Hepatic stellate cell (primary cell): ENCODE measurements around the gene CSF1R.
"Not testable (repeated sequence)": the region's sequence is repeated elsewhere in the genome, so short reads cannot be mapped to it uniquely, and the experiment has no call there.

Source experiments
- DNase-seq: peaks from one replicate; pipeline ENCODE4 v3.0.0; 2011; ENCODE audit warnings: low spot score

Gene CSF1R

DNA sequence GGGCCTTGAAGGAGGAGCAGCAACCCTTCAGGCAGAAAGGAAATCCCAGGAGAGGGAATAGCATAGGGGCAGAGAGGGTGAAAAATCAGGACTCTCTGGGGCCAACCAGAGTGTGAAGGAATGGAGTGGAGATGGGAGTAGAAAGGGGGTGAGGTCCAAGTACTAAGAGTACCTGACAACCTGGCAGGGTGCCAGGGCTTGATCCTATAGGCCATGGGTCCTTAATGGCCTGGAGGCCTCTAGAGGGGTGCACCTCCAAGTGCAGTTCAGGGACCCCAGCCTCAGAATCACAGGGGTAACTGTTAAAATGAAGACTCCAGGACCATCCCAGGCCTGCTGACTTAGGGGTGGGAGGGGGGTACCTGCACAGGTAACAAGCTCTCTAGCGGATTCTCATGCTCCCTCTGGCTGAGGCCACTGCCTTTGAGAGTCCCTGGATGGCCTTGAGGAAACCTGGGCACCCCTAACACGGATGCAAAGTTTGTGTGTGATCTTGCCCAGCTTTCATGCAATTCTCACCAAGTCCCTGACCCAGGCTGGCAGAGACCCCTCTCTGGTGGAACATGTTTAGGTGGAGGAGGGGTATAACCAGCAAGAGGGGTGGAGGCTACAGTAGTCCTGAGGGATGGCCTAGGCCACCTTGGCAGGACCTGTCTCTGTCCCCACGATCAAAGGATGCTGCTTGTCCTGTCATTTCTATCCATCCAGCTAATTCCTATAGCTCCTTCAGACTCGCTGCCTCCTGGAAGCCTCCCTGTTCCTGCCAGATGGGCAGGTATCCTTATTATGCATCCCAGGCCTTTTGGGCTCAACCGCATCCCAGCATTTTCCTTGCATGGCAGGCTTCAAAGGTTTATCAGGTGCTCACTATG, 17.6 kb upstream of the CSF1R start:
- DNase-seq = no peak

DNA sequence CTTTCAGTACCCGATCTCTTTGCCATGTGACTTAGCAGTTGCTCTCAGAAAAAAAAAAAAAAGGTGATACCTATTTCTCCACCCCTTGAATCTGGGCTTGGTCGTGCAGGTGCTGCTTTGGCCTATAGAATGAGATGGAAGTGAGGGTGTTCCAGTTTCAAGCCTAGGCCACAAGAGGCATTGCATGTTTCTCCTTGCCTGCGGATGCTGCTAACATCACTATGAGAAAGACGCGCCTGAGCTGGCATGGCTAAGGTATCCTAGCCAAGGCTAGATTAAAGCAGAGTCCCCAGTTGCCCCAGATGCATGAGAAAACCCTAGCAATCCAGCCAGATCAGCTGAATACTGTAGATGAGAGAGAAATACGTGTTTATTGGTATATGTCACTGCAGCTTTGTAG, 14.7 kb upstream of the CSF1R start:
- DNase-seq = no peak

DNA sequence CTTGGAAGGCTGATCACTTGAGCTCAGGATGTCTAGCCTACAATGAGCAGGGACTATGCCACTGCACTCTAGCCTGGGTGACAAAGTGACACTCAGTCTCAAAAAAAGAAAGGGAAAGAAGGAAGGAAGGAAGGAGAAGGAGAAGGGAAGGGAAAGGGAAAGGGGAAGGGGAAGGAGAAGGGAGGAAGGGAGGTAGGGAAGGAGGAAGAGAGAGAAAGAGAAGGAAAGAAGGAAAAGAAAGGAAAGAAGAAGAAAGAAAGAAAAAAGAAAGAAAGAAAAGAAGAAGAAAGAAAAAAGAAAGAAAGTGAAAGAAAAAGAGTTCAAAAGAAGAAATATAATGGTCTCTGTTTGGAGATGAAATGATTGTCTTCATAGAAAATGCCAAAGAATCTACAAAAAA, 10.8 kb upstream of the CSF1R start:
- no peak for DNase-seq

DNA sequence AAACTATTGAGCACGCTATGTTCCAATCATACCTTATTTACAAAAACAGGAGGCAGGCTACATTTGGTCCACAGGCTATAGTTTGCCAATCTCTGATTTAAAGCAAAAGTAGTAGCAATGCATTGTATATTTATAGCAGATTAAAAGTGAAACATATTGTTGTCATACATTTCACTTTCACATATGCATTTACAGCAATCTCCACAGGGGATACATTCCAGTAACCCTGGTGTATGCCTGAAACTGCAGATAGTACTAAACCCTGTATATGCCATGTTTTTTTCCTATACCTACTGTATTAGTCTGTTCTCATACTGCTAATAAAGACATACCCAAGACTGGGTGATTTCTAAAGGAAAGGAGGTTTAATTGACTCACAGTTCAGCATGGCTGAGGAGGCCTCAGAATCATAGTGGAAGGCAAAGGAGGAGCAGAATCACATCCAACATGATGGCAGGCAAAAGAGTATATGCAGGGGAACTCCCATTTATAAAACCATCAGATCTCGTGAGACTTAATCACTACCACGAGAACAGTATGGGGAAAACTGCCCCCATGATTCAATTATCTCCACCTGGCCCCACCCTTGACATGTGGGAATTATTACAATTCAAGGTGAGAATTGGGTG, 5.9 kb upstream of the CSF1R start:
- DNase-seq = no peak

DNA sequence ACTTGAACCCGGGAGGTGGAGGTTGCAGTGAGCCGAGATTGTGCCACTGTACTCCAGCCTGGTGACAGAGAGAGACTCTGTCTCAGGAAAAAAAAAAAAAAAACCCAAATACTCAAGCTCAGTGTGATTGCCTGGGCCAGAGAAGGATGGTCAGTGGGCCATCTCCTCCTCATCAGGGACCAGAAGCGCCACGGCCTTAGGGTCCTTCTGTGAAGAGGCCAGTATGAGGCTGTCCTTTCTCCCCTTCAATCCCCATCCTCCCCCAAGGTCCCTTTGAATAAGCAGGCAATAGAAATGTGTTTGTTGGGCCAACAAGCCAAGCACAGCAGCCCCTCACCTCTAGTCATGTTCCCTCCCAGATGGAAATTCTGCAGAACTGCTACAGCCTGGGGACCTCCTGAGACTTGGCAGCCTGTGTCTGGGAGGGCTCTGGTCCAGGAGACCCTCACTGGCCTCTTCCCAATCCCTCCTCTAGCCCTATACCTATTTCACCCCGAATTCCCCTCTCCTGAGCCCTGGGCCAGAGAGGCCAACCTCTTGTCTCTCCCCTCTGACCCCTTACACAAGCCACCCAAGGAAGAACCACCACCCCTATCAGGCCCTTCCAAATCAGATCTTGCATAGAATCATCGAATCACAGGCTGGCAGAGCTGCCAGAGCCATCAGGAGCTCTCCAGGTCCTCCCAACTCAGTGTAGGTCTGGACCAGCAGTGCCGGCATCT, 1.0 kb downstream of the CSF1R start:
- no peak for DNase-seq

DNA sequence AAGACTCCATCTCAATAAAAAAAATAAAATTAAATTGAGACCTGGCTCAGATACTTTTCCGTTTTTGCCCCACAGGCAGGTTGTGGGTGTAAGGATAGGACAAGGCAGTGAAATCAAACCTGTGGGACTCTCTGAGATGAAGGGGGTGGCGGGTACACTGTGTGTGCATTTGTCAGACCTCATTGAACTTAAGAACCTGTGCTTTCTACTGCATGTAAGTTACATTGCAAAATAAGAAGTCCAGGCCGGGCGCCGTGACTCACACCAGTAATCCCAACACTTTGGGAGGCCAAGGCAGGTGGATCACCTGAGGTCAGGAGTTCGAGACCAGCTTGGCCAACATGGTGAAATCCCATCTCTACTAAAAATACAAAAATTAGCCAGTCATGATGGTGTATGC, 1.6 kb downstream of the CSF1R start:
- DNase-seq = not testable (repeated sequence)

DNA sequence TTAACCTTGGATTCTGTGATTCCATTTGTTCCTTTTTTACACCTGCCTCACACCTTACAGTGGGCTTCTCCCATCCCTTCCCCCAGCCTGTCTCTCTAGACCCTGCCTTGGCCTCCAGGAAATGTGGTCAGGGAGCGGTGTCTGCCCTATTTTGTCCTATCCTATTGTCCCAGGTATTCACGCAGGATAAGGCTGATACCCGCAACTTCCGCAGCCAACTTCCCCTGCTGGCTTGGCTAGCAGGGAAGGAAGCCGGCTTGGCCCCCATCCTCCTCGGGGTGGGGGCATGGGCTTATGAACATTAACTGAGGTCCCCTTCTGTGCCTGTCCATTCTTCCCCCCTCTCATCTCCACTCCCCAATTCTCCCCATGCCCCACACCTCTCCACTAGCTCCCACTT, 3.5 kb downstream of the CSF1R start:
- no peak for DNase-seq

DNA sequence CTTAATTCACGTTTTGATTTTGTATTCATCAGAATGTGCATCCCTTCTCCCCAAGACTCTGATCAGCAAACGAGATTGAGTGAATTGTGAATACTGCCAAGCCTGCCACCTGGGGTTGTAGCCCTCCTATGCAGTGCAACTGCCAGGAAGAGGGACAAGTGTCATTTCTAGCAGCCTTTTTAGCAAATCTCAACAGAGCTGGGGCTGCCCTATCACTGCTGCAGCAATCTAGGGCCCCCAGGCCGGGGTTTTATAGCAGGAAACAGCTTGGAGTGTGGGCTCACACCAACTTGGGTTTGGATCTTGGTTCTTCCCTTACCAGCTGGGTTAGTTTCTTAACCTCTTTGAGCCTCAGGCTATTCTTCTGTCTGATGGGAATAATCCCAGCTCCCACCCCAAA, 4.0 kb downstream of the CSF1R start:
- DNase-seq = no peak

DNA sequence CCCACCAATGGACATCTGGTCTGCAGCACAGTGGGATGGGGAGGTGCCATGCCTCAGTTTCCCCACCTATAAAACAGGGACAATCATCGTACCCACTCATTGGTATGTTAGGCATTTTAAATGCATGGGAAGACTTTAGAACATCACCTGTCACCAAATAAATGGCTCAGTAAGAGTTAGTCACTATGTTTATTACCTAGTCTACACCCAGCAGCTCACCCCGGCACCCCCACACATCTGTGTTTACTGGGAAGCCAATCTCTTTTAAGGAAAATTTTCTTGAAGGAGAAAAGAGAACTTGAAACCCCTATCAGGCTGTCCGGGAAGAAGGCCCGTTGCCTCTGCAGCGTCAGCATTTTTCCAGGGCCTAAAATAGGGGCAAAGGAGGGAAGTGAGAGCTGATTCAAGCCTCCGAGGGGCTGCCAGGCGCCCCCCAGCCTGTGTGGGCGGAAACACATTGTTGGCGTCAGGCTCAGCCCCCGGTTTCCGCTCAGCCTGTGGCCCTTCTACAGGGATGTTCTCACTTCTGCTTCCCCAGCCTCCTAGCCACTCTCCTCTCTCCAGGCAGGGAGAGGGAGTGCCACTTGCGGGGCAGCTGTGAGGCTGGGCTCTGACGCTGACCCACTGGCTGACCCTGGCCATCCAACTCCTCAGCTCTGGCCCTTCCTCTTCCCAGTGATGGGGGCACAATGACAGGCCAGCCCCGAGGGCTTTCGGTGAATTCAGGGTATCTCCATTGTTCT, 4.6 kb downstream of the CSF1R start:
- DNase-seq = no peak

DNA sequence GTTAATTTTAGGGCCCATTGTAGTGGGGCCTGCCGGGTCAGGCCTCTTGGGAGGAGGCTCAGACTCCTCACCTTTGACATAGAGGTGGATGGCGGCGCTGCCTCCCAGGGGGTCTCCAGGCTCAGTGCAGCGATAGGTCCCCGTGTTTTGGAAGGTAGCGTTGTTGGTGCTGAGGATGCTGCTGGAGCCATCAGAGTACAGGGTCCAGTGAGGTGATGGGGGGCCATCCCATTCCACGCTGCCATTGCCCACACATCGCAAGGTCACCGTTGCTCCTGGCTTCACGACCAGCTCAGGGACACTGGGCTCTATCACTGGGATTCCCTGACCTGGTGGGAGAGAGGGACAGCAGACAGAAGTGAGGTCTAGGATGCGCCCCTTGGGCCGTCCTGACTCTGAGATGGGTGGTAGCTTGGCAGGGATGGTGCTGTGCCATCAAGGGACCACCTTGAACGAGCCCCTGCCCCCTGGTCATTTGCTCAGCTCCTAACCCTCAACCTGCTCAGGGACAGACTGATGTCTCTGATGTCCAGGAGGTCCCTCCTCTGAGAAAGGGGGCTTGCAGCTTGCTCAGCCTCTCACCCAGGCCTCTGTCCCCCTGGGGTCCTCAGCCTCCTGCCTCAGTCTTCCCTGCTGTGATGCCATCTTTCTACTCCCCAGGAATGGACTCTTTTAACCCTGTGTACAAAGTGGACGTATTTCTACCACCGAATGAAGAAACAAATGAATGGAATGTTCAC, 5.5 kb downstream of the CSF1R start:
- no peak for DNase-seq

DNA sequence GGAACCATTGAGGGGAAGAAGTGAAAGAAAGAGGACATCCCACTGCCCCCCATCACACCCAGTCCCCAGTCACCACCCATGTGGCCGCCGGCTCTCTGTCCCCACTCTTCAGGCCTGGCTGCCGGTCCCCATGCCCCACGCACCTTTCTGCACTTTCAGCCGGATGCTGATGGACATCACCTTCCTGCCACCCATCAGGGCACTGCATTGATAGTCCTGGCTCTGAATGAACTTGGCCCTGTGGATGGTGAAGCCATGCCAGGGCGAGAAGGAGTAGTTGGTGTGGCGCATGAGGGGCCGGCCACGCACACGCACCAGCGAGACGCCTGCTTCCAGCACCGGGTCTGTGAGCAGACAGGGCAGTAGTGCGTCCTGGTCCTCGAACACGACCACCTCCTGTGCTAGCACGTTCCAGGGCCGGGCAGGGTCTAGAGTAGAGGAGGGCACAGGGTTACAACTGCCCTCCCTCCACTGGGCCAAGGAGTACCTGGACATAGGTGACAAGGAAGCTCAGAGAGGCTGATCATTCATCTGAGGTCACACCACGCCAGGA, 6.4 kb downstream of the CSF1R start:
- no peak for DNase-seq

DNA sequence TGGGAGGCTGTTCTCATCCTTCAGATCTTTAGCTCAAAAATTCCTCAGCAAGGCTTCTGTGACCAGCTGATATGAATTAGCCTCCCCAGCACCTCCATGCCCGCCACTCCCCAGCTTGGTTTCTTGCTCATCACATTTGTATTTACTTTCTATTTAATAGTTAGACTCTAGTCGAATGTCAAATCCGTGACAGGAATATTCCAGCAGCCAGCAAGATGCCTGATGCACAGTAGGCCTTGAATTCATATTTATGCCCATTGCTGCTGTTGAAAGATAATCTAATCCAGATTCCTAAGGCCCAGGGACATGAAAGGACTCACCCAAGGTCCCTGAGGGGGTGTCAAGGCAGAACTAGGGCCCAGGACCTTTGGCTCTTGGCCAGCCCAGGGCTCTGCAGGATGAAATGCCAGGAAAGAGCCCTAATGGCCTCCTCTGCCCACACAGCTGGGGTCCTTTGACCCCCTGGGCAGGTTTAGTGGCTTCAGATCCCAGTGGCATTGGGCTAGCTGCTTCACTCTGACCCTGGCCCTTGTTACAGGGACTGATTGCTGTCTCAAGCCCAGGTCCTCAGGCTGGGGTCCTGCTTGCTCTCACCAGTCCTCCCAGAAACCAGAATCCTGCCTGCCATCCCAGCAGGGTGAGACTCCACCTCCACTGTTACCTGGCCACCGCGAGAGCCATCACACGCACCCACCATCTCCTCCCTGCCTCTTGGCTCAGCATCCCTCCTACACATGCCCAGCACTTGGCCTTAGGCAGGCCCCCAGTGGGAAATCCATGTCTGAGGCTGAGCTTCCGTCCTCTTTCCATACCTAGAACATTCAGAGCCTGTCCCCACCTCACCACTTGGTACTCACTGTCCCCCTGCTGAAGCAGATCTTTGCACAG, 7.3 kb downstream of the CSF1R start:
- no peak for DNase-seq

DNA sequence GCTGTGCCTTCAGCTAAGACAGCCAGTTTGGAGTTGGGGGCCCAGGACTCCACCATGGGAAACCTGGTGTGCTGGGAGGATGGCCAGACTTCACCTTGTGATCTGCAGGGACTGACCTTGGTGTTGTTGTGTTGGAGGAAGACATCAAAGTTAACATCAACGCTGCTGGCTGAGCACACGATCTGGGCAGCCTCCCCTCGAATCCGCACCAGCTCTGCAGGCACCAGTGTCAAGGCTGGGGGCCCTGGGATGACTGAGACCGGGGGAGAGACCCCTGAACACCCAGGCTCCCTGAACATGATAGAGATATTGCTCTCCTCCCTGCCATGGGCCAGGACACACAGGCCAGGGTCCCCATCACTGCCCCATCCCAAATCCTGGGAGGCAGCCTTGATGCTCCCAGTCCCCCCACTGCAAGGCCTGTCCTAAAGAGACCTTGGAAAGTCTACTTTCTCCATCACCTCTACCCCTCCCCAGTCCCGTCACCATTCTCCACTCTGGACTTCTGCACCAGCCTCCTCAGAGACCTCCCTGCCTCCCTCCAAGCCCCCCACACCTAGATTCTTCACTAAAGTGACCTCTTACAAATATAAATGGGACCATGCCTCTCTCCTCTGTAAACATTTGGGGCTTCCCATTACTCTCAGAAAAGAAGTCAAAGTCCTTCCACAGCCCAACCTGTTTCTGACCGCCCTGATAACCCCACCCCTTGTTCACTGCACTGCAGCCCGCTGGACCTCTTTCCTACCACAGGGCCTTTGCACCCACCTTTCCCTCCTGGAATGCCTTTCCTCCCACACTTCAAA, 8.2 kb downstream of the CSF1R start:
- no peak for DNase-seq

DNA sequence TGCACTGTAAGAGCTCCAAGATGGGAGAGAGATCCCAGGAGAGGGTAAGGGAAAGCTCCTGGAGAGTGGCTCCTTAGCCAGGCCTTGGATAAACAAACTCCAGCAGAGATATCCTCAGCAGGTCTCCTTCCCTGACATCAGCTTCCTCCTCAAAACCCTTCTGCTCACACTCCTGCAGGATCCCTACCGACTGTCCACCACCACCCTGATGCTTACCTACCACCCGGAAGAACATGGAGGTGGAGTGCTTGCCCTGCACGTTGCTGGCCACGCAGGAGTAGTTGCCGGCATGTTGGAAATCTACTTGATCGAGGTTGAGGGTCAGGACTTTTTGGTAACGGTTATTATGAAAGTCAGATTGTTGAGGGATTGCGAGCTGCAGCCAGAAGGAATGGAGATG, 9.3 kb downstream of the CSF1R start:
- no peak for DNase-seq

DNA sequence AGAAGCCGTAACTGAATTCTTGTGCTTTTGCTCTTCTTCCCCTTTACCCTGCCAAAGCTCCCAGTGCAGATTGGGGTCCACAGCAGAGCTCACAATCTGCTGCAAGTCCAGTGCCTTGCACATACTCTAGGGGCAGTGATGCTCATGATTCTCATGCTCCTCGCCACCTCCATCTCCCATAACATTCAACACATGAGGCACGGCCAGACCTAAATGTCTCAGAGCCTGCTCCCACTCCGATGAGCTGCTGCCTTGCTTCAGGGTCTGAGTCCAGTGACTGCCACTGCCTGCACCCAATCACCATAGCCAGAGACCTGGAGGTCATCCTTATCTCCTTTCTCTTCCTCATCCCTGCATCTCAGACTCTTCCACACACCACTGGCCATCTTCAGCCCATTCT, 10.5 kb downstream of the CSF1R start:
- no peak for DNase-seq

DNA sequence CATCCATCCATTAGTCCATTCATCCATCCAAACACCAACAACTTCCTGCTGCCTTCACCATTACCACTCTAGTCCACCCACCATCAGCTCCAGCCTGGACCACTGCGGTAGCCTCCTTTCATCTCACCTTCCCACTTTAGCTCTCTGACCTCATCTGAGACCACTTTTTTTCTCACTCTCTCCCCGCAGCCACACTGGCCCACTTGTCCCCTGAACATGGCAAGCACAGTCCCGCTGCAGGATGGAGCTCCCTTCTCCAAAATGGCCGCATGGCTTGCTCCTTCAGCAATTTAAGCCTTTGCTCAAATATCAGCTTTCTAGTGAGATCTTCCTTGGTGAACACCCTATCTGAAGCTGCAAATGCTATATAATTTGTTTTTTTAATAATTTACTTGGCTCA, 11.1 kb downstream of the CSF1R start:
- DNase-seq = no peak

DNA sequence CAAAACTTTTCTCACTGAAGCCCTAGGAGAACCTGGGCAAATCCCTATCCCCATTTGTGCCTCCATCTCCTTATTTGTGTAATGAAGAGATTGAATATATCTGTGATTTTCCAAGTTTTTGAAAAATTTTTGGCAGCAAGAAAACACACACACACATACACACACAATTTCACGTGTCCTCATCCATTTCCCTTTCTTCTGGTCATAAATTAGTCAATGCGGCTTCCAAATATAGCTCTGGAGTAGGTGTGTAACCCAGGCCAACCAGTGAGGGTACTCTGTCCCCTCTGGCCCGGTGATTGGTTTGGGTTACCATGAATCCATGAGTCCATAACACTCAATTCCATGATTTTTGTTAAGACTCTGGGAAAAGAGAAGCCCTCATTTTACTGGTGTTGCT, 12.7 kb downstream of the CSF1R start:
- no peak for DNase-seq

DNA sequence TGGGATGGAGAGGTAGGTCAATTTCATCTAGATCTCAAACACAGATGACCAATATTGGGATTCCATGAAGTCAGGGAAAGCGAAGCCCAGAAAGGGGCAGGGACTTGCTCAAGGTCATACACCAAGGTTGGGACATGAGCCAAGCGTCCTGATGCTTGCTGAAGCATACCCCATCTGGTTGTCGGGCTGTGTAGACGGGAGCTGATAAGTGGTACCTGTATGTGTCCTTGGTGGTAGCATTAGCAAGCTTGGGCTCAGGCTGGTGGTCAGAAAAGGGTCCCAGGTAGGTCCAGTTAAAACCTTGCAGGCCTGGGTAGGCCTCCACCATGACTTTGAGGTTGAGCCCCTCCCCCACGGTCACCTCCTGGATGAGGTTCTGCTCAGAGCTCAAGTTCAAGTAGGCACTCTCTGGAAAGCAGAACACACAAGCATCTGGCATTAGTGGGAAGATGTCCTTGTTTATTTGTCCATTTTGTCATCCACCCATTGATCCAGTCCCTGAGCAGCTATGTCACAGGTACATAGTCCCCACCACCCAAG, 13.2 kb downstream of the CSF1R start:
- no peak for DNase-seq

DNA sequence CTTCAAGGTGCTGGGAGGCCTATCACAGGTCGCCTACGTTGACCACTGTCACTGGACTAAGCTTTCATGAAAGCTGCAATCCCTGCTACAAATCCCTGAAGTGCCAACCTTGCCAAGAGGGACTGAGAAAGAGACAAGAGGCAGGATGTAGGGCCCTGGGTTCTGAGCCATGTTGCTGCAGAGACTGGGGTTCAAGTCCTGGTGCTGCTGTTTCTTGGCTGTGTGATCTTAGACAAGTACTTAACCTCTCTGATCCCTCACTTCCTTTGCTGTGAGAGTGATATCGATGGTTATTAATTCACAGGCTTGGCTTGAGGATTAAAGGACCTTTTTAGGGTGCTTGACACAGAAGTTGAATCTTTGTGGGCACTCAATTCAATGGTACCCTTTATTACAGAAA, 15.5 kb downstream of the CSF1R start:
- no peak for DNase-seq
